ENCODE data around the gene LRIF1. TPM values are rescaled to one million over a fixed set of nuclear protein-coding genes. Genes with fewer than 3 reads are reported as not detected.

The LRIF1 gene
- total RNA-seq, 4 donors from 2014 or later: 8.3 to 16.7 (median 12.3) TPM

- Histone ChIP-seq H3K27me3 (no peaks in the 10 kb centered on the region), H3K27ac (no peak overlapping the region), H3K4me1 (no peaks in the 10 kb centered on the region), H3K9me3 (no peaks in the 10 kb centered on the region), H3K36me3 (no peaks in the 10 kb centered on the region), H3K4me3 (no peak overlapping the region)
- no peak for ATAC-seq
- in situ Hi-C loops (cut with MboI; ENCODE audit: low sequenced_read_pairs in 4 of 4): loop anchor here in 1 of 4 donors (25.0 kb wide), 1 partner anchor 91 kb away; no protein-coding TSS in a partner anchor
- intact Hi-C loops (cut with DNase I; ENCODE audit: low total_unique reads): no loop called here
- no peak for DNase-seq
- TF ChIP-seq POLR2A (IDR thresholded peaks at IDR 0.05) (no peak), CTCF (IDR thresholded peaks at IDR 0.05 in 4 of 5, conservative IDR thresholded peaks at IDR 0.05 in 1 of 5) (no peak)
These were observed 35.5 kb downstream of the LRIF1 start for GRCh38 chr1:110928191-110928590.

- H3K4me3 ChIP-seq: no peak overlapping the region
- no peaks in the 10 kb centered on the region for H3K27me3 ChIP-seq
- no peaks in the 10 kb centered on the region for H3K9me3 ChIP-seq
- in situ Hi-C loops (cut with MboI; ENCODE audit: low sequenced_read_pairs in 4 of 4) (loop anchor here in 1 of 4 donors (25.0 kb wide), 1 partner anchor 90 kb away; no protein-coding TSS in a partner anchor), intact Hi-C loops (cut with DNase I; ENCODE audit: low total_unique reads) (no loop called here)
- no peaks in the 10 kb centered on the region for H3K36me3 ChIP-seq
- no peak for ATAC-seq
- no peak for DNase-seq
- H3K4me1 ChIP-seq: no peaks in the 10 kb centered on the region
- H3K27ac ChIP-seq: no peak overlapping the region
- no peak for TF ChIP-seq POLR2A (IDR thresholded peaks at IDR 0.05)
- no peak for TF ChIP-seq CTCF (IDR thresholded peaks at IDR 0.05 in 4 of 5, conservative IDR thresholded peaks at IDR 0.05 in 1 of 5)
These were observed 36.1 kb downstream of the LRIF1 start for GRCh38 chr1:110927484-110928075.

GRCh38 chr1:110921953-110922352 lies 41.8 kb downstream of the LRIF1 start:
- DNase-seq: no peak
- H3K4me1 ChIP-seq: no peaks in the 10 kb centered on the region
- intact Hi-C loops (cut with DNase I; ENCODE audit: low total_unique reads) (no loop called here), in situ Hi-C loops (cut with MboI; ENCODE audit: low sequenced_read_pairs in 4 of 4) (no loop called here)
- H3K9me3 ChIP-seq: no peaks in the 10 kb centered on the region
- H3K36me3 ChIP-seq: no peaks in the 10 kb centered on the region
- TF ChIP-seq CTCF (IDR thresholded peaks at IDR 0.05 in 4 of 5, conservative IDR thresholded peaks at IDR 0.05 in 1 of 5): no peak
- no peak for TF ChIP-seq POLR2A (IDR thresholded peaks at IDR 0.05)
- no peaks in the 10 kb centered on the region for H3K27me3 ChIP-seq
- no peak overlapping the region for H3K27ac ChIP-seq
- no peak overlapping the region for H3K4me3 ChIP-seq
- ATAC-seq: no peak

GRCh38 chr1:110918016-110918415 lies 45.7 kb downstream of the LRIF1 start:
- H3K9me3 ChIP-seq: no peaks in the 10 kb centered on the region
- intact Hi-C loops (cut with DNase I; ENCODE audit: low total_unique reads): no loop called here
- no peak overlapping the region for H3K27ac ChIP-seq
- no peak for ATAC-seq
- H3K4me1 ChIP-seq: no peaks in the 10 kb centered on the region
- no peak overlapping the region for H3K4me3 ChIP-seq
- no peaks in the 10 kb centered on the region for H3K27me3 ChIP-seq
- DNase-seq: no peak
- no peaks in the 10 kb centered on the region for H3K36me3 ChIP-seq
- in situ Hi-C loops (cut with MboI; ENCODE audit: low sequenced_read_pairs in 4 of 4): no loop called here
- no peak for TF ChIP-seq CTCF (IDR thresholded peaks at IDR 0.05 in 4 of 5, conservative IDR thresholded peaks at IDR 0.05 in 1 of 5)
- no peak for TF ChIP-seq POLR2A (IDR thresholded peaks at IDR 0.05)

All from gastrocnemius medialis (tissue), 4 donors.